Nephron (organoid): ENCODE results near the gene TET1.

Source experiments
- H3K27ac Mint-ChIP-seq, 3 experiments: 2 replicates each; pipeline ENCODE4 v1.8.0; 2020; ENCODE audit warnings: mixed read lengths in 3 of 3, mild to moderate bottlenecking in 2 of 3, moderate library complexity in 1 of 3
- H3K27me3 Mint-ChIP-seq: 2 replicates; pipeline ENCODE4 v1.8.0; 2021; ENCODE audit warnings: low read depth, mild to moderate bottlenecking, moderate library complexity, mixed read lengths
- H3K36me3 Mint-ChIP-seq: 2 replicates; pipeline ENCODE4 v1.8.0; 2020; ENCODE audit warnings: low read depth, mixed read lengths
- H3K4me1 Mint-ChIP-seq: 2 replicates; pipeline ENCODE4 v1.8.0; 2020; ENCODE audit warnings: mixed read lengths
- H3K4me3 Mint-ChIP-seq, 3 experiments: 2 replicates each; pipeline ENCODE4 v1.8.0; 2020; ENCODE audit warnings: mild to moderate bottlenecking in 3 of 3, mixed read lengths in 3 of 3, moderate library complexity in 2 of 3
- H3K9me3 Mint-ChIP-seq: 2 replicates; pipeline ENCODE4 v1.8.0; 2020; ENCODE audit warnings: mixed read lengths
- TF ChIP-seq, protein P1 (sequence below), 3 experiments: fragments of 200-600 bp; sonication (generic); IDR thresholded peaks; one replicate each; pipeline ENCODE4 v1.5.0; 2021; ENCODE audit warnings: antibody characterized with exemption in 3 of 3; ENCODE audit not compliant: unreplicated experiment in 3 of 3

TET1 gene

GRCh38 chr10:68647672-68648341 is 87.7 kb downstream of the TET1 start:
- Mint-ChIP-seq H3K9me3 (peaks cover 2% of the 10 kb centered on the region), H3K27me3 (no peaks in the 10 kb centered on the region), H3K36me3 (peaks cover 72% of the 10 kb centered on the region), H3K4me1 (no peaks in the 10 kb centered on the region), H3K27ac (no peak overlapping the region), H3K4me3 (no peak overlapping the region)
- TF ChIP-seq, protein P1, sequence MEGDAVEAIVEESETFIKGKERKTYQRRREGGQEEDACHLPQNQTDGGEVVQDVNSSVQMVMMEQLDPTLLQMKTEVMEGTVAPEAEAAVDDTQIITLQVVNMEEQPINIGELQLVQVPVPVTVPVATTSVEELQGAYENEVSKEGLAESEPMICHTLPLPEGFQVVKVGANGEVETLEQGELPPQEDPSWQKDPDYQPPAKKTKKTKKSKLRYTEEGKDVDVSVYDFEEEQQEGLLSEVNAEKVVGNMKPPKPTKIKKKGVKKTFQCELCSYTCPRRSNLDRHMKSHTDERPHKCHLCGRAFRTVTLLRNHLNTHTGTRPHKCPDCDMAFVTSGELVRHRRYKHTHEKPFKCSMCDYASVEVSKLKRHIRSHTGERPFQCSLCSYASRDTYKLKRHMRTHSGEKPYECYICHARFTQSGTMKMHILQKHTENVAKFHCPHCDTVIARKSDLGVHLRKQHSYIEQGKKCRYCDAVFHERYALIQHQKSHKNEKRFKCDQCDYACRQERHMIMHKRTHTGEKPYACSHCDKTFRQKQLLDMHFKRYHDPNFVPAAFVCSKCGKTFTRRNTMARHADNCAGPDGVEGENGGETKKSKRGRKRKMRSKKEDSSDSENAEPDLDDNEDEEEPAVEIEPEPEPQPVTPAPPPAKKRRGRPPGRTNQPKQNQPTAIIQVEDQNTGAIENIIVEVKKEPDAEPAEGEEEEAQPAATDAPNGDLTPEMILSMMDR (IDR thresholded peaks at IDR 0.05; ENCODE audit: unreplicated experiment in 3 of 3) = no peak

DNA sequence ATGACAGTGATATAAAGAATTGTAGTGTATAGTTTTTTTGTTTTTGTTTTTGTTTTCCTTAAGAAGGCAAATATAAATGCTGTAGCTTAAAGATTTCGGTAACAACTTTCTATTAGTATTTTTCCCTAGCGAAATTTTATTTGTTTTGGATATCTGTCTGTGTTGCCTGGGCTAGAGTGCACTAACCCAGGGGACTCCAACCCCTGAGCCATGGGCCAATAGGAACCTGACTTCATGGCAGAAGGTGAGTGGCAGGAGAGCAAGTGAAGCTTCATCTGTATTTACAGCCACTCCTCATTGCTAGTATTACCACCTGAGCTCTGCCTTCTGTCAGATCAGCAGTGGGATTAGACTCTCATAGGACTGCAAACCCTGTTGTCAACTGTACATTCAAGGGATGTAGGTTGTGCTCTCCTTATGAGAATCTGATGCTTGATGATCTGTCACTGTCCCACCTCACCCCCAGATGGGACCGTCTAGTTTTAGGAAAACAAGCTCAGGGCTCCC is 95.5 kb downstream of the TET1 start:
- Mint-ChIP-seq H3K36me3 (peaks cover 67% of the 10 kb centered on the region), H3K4me1 (no peaks in the 10 kb centered on the region), H3K4me3 (no peak overlapping the region), H3K9me3 (no peaks in the 10 kb centered on the region), H3K27ac (no peak overlapping the region), H3K27me3 (no peaks in the 10 kb centered on the region)
- TF ChIP-seq, protein P1 (IDR thresholded peaks at IDR 0.05; ENCODE audit: unreplicated experiment in 3 of 3) = no peak

- H3K4me1 Mint-ChIP-seq = no peaks in the 10 kb centered on the region
- no peak overlapping the region for H3K4me3 Mint-ChIP-seq
- TF ChIP-seq, protein P1 (IDR thresholded peaks at IDR 0.05; ENCODE audit: unreplicated experiment in 3 of 3) = no peak
- H3K27ac Mint-ChIP-seq = no peak overlapping the region
- H3K27me3 Mint-ChIP-seq = no peaks in the 10 kb centered on the region
- no peaks in the 10 kb centered on the region for H3K9me3 Mint-ChIP-seq
- H3K36me3 Mint-ChIP-seq = peaks cover 45% of the 10 kb centered on the region
These were observed 105.7 kb downstream of the TET1 start for GRCh38 chr10:68665841-68666240.

DNA sequence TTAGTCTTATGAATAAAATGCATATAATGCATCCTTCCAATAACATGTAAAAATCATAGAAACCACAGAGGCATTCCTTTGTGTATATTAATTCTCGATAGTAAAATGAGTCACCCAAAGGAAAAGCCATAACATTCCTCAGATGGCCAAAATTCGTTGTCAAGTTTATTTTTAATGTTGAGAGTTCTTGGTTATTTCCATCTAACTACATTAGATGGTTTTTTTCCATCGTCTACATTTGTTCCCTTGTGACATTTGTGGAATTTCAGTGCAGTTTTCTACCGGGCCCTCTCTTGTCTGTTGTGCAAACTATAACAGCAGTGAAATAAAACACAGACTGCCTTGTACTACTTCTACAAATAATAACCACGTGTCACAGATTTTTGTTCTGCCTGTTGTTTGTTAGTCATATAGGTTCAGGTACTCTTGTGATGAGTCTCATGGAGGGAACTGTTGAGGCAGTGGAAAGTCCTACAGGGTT is 106.2 kb downstream of the TET1 start:
- Mint-ChIP-seq H3K36me3 (peaks cover 50% of the 10 kb centered on the region), H3K9me3 (no peaks in the 10 kb centered on the region), H3K27me3 (no peaks in the 10 kb centered on the region), H3K4me1 (no peaks in the 10 kb centered on the region), H3K4me3 (no peak overlapping the region), H3K27ac (no peak overlapping the region)
- TF ChIP-seq, protein P1 (IDR thresholded peaks at IDR 0.05; ENCODE audit: unreplicated experiment in 3 of 3) = no peak

- Mint-ChIP-seq H3K27ac (no peak overlapping the region), H3K4me1 (no peaks in the 10 kb centered on the region), H3K4me3 (no peak overlapping the region), H3K36me3 (peaks cover 68% of the 10 kb centered on the region), H3K27me3 (no peaks in the 10 kb centered on the region), H3K9me3 (peaks cover 2% of the 10 kb centered on the region)
- TF ChIP-seq, protein P1 (IDR thresholded peaks at IDR 0.05; ENCODE audit: unreplicated experiment in 3 of 3) = no peak
These were observed 108.1 kb downstream of the TET1 start for GRCh38 chr10:68668231-68668630.

GRCh38 chr10:68668972-68669371 is 108.8 kb downstream of the TET1 start:
- Mint-ChIP-seq H3K36me3 (peaks cover 73% of the 10 kb centered on the region), H3K4me1 (no peaks in the 10 kb centered on the region), H3K4me3 (no peak overlapping the region), H3K27me3 (no peaks in the 10 kb centered on the region), H3K27ac (no peak overlapping the region), H3K9me3 (peaks cover 3% of the 10 kb centered on the region)
- TF ChIP-seq, protein P1 (IDR thresholded peaks at IDR 0.05; ENCODE audit: unreplicated experiment in 3 of 3) = no peak
